ENCODE measurements around the gene TNFRSF1A.
A peak's percentile ranks its signal among the peaks of the same experiment; 100 is the strongest.
"Not testable (repeated sequence)": the region's sequence is repeated elsewhere in the genome, so short reads cannot be mapped to it uniquely, and the experiment has no call there.

TNFRSF1A gene

GRCh38 chr12:6355491-6356373 lies 13.9 kb upstream of the TNFRSF1A start:
- DNase-seq = peak; percentile 80

DNA sequence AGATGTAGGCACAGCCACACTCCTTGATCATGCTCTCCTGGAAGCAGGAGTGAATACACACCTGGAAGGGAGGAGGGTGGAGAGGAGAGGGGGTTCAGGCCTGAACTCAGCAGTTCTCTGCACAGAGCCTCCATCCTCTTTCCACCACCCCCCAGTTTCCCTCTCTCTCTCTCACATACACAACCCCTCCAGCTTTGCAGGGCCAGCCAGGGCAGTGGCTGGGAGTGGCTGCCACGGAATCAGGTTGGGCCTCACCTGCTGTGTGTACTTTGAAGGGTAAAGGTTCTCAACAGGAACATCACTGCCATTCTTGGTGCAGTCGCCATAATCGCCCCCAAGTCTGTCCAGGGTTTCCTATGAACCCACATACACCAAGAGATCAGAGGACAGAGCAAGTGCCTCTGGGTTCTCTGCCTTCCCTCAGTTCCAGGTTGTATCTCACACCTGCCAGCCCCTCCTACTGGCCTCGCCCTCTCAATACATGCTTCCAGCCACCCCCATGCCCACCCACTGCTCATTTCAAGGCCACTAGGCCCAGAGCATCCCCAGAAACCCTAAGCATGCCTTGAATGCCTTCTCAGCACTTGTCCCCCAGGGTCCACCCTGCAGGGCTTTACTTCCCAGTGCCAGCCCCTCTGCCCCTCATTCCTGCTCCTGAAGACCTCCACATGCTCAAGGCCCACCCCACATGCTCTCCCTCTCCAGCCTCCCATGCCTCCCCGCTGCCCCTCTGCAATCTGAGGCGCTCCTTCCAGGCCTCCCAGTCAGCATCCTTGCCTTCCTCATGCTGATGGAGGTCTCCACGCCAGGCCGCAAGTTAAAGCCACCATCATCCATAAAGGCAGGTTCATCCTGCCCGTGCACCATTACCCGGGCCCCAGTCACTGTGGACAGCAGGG lies 12.9 kb upstream of the TNFRSF1A start:
- no peak for DNase-seq

DNA sequence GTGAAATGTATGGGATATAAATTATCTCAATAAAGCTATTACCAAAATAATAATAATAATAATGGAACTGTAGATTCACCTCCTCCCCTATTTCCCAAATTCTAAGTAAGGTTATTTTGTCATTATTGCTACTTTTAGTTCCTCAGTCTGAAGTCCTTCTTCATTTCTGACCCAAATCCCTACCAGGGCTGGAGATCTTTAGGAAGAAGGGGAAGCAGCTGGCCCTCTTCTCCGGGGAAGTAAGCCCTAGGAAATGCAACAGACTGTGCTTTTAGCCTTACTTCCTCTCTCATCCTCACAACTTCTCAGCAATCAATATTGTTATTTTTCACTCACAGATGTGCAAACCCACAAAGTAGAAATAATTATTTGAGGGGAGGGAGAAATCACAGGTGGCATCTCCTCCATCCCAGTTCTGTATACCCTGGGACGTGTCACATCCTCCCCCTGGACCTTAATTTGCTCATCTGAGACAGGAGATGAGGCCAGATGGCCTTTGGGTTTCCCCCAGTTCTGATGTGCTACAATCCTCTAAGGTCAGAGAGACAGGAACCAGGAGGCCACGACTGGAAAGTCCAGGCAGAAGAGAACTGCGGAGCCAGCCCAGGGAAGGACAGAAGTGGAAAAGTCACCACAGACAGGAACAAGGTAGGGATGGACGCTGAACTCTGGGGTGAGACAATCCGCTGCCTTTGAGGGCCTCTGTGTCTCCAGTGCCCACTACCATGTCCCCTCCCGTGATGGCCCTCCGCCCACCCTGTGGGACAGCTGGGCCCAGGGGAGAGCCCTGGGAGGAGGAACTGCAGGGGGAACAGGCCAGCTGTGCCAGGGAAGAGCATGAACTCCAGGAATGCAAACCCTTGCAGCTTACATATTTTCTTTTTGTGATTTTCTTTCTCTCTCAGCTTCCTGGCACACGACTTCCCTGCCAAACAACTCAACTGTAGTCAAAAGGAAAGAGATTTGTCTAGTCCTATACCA lies 10.6 kb upstream of the TNFRSF1A start:
- DNase-seq = no peak

DNA sequence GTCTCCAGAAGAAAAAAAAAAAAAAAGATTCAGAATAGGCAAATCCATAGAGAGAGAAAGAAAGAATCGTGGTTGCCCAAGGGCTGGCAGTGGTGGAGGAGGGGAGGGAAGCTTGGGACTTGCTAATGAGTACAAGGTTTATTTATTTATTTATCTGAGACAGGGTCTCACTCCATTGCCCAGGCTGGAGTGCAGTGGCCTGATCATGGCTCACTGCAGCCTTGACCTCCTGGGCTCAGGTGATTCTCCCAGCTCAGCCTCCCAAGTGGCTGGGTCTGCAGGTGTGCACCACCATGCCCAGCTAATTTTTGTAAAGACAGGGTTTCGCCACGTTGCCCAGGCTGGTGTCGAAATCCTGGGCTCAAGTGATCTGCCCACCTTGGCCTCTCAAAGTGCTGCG lies 9.7 kb upstream of the TNFRSF1A start:
- DNase-seq = no peak

DNA sequence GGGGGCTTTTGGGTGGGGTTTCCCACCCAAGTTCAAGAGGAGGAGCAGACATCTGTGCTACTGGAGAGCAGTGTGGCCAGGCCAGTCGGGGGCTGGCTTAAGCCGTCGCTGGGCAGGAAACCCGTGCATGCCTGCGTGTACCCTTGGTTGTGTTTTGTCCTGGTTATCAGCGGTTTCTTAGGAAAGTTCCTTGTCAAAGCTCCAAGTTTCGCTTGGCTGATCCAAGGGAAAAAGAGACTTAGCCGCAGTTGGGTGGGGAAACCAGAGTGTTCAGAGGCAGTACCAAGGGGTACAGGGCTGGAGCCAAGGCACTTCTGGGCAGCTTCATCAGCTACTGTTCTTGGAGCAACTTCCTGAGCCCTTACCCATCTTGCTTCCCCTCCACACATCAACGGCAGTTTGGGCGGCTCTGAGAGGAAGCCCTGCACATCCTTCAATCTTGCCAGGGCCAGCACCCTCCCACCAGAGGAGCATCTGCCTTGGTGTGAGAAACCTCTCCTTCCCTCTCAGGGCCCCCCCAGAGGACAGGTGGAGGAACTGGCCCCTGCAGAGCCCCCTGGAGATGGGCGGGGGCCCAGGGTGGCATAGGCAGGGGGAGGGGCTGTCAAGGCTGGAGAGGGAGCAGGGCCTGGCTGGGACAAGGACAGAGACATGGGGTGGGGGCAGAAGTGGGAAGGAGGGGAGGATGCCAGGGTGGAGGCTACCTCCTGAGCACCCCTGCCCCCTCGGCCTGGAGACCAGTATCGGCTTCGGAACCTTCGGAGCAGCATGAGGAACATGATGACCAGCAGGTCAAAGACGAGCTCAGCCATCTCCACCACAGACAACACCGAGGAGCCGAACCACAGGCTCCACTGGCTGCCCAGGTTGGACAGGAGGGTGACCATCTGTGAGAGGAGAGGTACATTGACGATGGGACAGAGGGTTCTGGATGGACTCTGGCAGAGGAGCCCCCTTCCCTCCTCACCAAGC lies 5.8 kb upstream of the TNFRSF1A start:
- no peak for DNase-seq

DNA sequence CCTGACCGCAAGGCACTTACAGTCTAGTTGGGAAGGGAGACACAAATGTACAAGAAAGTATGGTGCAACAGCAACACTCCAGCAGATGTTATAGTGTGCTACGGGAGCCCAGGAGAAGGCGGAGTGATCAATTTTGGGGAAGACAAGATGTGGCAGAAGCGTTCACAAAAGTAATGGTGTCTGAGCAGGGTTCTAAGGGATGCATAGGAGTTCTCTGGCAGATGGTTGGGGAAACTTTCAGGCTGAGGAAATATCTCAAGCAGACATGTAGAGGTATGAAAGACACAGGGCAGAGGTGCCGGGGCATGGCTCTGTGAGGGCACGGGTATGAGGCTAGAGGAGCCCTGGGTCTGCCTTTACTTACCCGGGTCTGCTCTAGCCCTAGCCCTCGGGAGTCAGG lies 5.1 kb upstream of the TNFRSF1A start:
- DNase-seq = no peak

- peak; percentile 59 for DNase-seq
Observed at GRCh38 chr12:6346235-6346832, 4.5 kb upstream of the TNFRSF1A start.

DNA sequence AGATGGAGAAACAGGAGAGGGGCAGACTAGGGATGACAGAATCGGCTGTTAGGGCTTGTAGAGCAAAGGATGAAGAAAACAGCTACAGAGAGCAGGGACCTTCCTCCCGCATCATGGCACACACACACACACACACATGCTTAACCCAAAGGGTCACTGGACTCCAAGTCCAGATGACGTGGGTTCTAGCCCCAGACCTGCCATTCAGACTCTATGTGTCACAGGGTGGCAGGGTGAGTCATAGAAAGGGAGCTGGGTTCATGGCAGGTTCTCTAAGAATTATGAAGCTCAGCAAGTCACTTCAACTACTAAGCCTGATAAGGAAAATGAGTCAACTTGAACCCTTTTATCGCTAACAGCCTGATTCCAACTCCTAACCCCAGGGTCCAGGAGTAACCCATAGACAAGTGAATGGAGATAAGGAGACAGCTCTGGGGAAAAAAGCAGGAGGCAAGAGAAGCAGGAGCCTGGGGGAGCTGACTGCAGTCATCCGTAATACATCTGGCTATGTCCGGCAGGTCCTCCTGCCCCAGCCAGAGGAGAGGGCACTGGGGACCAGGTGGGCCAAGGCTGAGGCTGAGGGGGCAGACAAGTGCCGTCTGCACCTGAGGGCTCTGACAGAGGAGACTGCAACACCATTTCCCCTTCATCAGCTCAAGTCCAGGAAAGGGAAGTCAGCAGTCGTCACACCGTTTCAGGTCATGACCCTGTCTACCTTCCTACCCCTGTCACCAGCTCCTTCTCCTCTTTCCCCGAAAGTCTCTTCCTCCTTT lies 3.6 kb upstream of the TNFRSF1A start:
- peak; percentile 62 for DNase-seq

- DNase-seq = not testable (repeated sequence)
Observed at GRCh38 chr12:6344101-6344660, 2.3 kb upstream of the TNFRSF1A start.

GRCh38 chr12:6343518-6343917 lies 1.6 kb upstream of the TNFRSF1A start:
- DNase-seq = peak; percentile 52

DNA sequence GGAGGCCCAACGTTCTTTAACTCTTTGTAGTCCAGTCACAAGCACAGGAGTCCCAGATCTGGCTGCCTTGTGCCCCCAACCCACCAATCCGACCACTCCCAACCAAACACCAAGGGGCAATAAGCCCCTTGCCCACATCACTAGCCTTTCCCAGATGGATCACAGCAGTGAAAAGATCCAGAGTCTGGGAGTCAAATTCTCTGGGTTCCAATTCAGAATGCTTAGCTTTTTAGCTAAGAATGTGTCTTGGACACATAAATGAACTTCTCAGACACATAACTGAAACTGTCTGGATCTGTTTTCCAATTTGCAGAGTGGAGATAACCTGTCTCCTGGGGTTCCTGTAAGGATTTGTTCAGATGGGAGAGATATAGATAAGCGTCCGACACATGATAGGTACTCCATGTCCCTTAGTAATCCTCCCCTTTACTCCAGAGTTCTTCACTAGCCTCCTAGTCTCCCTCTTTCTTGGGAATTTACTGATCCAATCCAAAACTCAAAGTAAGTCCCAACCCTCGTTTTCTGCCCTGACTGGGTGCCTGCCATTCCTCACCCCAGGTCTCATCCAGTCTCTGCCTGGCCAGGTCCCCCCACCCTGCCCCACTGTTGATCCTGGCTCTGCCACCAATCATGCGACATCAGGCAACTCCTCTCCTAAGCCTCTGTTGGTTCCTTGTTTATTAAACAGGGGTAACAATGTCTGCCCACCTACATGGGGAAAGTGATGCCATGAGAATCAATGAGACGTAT lies 439 bp upstream of the TNFRSF1A start:
- no peak for DNase-seq

GRCh38 chr12:6340745-6341416 lies 995 bp downstream of the TNFRSF1A start:
- DNase-seq = no peak

GRCh38 chr12:6340032-6340638 lies 1.7 kb downstream of the TNFRSF1A start:
- DNase-seq = no peak

DNA sequence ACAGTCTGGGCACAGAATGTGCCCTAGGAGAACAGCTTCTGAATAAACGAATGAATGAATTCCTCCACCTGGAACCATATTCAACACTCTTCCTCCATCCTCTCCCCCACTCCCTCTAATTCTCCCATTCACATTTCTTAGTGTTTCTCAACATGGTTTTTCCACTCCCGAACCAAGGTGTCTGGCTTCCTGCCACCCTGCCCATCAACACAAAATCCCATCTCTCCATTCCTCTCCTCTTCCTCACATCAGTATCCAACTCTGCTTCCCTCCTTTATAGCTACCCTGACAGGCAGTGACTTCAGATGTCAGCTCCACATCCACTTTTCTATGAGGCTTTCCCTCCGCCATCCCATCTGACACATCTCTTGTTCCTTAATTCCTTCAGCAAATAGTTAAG lies 2.9 kb downstream of the TNFRSF1A start:
- no peak for DNase-seq

GRCh38 chr12:6338536-6338935 lies 3.3 kb downstream of the TNFRSF1A start:
- DNase-seq = not testable (repeated sequence)

DNA sequence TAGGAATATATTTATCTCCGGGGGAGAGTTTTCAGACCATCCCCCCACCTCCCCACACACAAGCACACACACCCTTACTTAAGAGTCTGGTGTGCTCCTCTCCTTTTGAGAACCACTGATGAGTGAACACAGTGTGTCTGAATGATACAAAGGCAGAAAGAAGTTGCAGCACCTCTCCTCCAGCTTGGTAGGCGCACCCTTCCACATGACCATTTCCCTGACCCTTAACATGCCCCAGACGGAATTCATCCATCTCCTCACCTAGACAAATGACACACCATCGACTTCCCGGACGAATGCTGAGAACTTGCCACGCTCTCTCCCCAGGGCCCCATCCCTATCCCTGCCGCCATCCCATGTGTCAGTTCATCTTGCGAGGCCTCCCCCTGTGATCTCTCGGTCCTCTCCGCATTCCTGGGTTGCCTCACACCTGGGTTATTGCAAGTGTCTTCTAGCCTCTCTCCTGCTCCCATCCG lies 3.9 kb downstream of the TNFRSF1A start:
- no peak for DNase-seq
